K562 (cell line): ENCODE results near the gene TREX2. TPM values are rescaled to one million over a fixed set of nuclear protein-coding genes. Genes with fewer than 3 reads are reported as not detected.

Experiments
- CC2D1A ChIP-seq: fragments of 450-650 bp; IDR thresholded peaks from 2 replicates; pipeline ENCODE4 v1.6.1; 2017; ENCODE audit warnings: mild to moderate bottlenecking
- CHD4 ChIP-seq: fragments of 200-600 bp; sonication (generic); IDR thresholded peaks from 3 replicates; pipeline ENCODE4 v1.6.1; 2012; ENCODE audit warnings: low read depth, mild to moderate bottlenecking, mixed read lengths, low read length, inconsistent platforms; ENCODE audit not compliant: insufficient read depth, insufficient replicate concordance, poor library complexity, severe bottlenecking
- GATA2 ChIP-seq: sonication (generic); formaldehyde crosslinking; IDR thresholded peaks from 2 replicates; pipeline ENCODE4 v1.4.0; 2020; ENCODE audit warnings: mild to moderate bottlenecking, missing genetic modification reagents
- HDAC8 ChIP-seq: fragments of 450-650 bp; IDR thresholded peaks from 2 replicates; pipeline ENCODE4 v1.6.1; 2016; ENCODE audit warnings: mild to moderate bottlenecking, missing genetic modification characterization, moderate library complexity, missing compliant biosample characterization
- MECOM ChIP-seq: fragments of 250-450 bp; sonication (Bioruptor Pico); IDR thresholded peaks from 2 replicates; pipeline ENCODE4 v1.8.0; 2022; ENCODE audit warnings: inconsistent platforms
- NFXL1 ChIP-seq: fragments of 450-650 bp; formaldehyde crosslinking; IDR thresholded peaks from 2 replicates; pipeline ENCODE4 v1.4.0; 2021; ENCODE audit warnings: mild to moderate bottlenecking
- PBX2 ChIP-seq, 2 experiments: IDR thresholded peaks in 1 of 2; conservative IDR thresholded peaks in 1 of 2; 2 replicates each; pipeline ENCODE4 v1.6.1; 2016; ENCODE audit warnings: low read depth in 2 of 2, mild to moderate bottlenecking in 1 of 2, missing compliant biosample characterization in 1 of 2, missing genetic modification characterization in 1 of 2, moderate library complexity in 1 of 2
- PTBP1 ChIP-seq: fragments of 200-400 bp; formaldehyde crosslinking; IDR thresholded peaks from 2 replicates; pipeline ENCODE4 v1.6.1; 2017; ENCODE audit warnings: low read depth, low read length
- RBFOX2 ChIP-seq: fragments of 200-400 bp; formaldehyde crosslinking; IDR thresholded peaks from 2 replicates; pipeline ENCODE4 v1.6.1; 2017; ENCODE audit warnings: low read depth, mild to moderate bottlenecking, low read length, moderate library complexity
- RBM39 ChIP-seq: fragments of 200-400 bp; formaldehyde crosslinking; optimal IDR thresholded peaks from 2 replicates; pipeline ENCODE3; 2018; ENCODE audit warnings: low read depth, low read length
- TCF7 ChIP-seq: sonication (generic); IDR thresholded peaks from 2 replicates; pipeline ENCODE4 v1.6.1; 2016; ENCODE audit warnings: antibody characterized with exemption, borderline replicate concordance
- ZBTB11 ChIP-seq, 3 experiments: fragments of 200-800 bp in 1 of 3; fragments of 250-450 bp in 1 of 3; fragments of 450-650 bp in 1 of 3; sonication (Bioruptor Pico) in 1 of 3; sonication (Bioruptor generic) in 1 of 3; formaldehyde crosslinking in 1 of 3; IDR thresholded peaks; 2 replicates each; pipeline versions ENCODE4 v1.6.1 to v1.8.0; 2016 to 2022; ENCODE audit warnings: mild to moderate bottlenecking in 2 of 3, missing genetic modification characterization in 2 of 3, missing compliant biosample characterization in 1 of 3, moderate library complexity in 1 of 3
- ZBTB9 ChIP-seq: fragments of 450-650 bp; formaldehyde crosslinking; IDR thresholded peaks from 2 replicates; pipeline ENCODE4 v1.4.0; 2020; ENCODE audit warnings: mild to moderate bottlenecking, moderate library complexity
- ZFP36 ChIP-seq: fragments of 150-350 bp; IDR thresholded peaks from 2 replicates; pipeline ENCODE4 v1.6.1; 2018; ENCODE audit warnings: low read length, low read depth; ENCODE audit not compliant: partially characterized antibody
- ZNF232 ChIP-seq: sonication (generic); formaldehyde crosslinking; IDR thresholded peaks from 2 replicates; pipeline ENCODE4 v1.8.0; 2022; ENCODE audit warnings: mild to moderate bottlenecking, missing genetic modification reagents
- polyA plus RNA-seq, 8 experiments: library from polyadenylated mRNA; depleted of rRNA in 4 of 8; stranded (reverse) in 5 of 8; unstranded in 3 of 8; fragments of >200 nt; fragmentation: Nextera tagmentation in 2 of 8; fragmentation: Illumina TruSeq in 1 of 8; extraction: Ambion mirVana in 2 of 8; extraction: Trizol in 1 of 8; gene quantifications; 2 replicates each; pipeline versions ENCODE4 v1.2.1 to v1.2.3, GENCODE V29; 2011 to 2014; ENCODE audit warnings: inconsistent platforms in 1 of 8, missing spikeins in 1 of 8
- total RNA-seq, 7 experiments: library from RNA; depleted of rRNA in 6 of 7; stranded (reverse); fragments of >200 nt in 6 of 7; fragmentation: Illumina TruSeq in 2 of 7; extraction: Trizol in 2 of 7; gene quantifications; 2 replicates each; pipeline versions ENCODE4 v1.2.1 to v1.2.3, GENCODE V29; 2011 to 2021; ENCODE audit warnings: low replicate concordance in 1 of 7

The TREX2 gene
- total and polyA plus RNA-seq, 9 of the 15 experiments (the other 6 are each of a cell fraction or from before 2014, with no cell fraction given) = 0.07 to 1.5 (median 0.33) TPM; not detected in 2

GRCh38 chrX:153470411-153471363, 24.8 kb upstream of the TREX2 start, which contains the start of gene HAUS7 (continued):
- TF ChIP-seq PTBP1 = 0 out of 2 replicates have a peak, but pooled peaks have one; percentile 53
- no peak for TF ChIP-seq NFXL1 (CRISPR knock-in tag)
- no peak for TF ChIP-seq ZNF232
- no peak for TF ChIP-seq TCF7
- no peak for TF ChIP-seq ZBTB11 (CRISPR knock-in tag; IDR thresholded peaks at IDR 0.05)
- peak; percentile 91 for TF ChIP-seq ZFP36
- no peak for TF ChIP-seq MECOM
- peak; percentile 77 for TF ChIP-seq RBFOX2
- no peak for TF ChIP-seq ZBTB9 (CRISPR knock-in tag)
- no peak for TF ChIP-seq HDAC8 (tag)
- peak; percentile 76 for TF ChIP-seq CC2D1A
- TF ChIP-seq GATA2 = no peak
- peak; percentile 74 for TF ChIP-seq PBX2 (CRISPR knock-in tag; IDR thresholded peaks at IDR 0.05; ENCODE audit: low read depth)
- peak; percentile 76 for TF ChIP-seq PBX2 (tag; conservative IDR thresholded peaks at IDR 0.05; ENCODE audit: low read depth)
- no peak for TF ChIP-seq RBM39
- TF ChIP-seq CHD4 = no peak
